OCI-LY1 (cell line): ENCODE results near the gene SYNPO2L.

Experiments
- H2AFZ ChIP-seq: fragments of 200-600 bp; sonication (generic), shearing (Covaris generic); 2 replicates; pipeline ENCODE4 v1.6.0; 2014; ENCODE audit warnings: antibody characterized with exemption, mild to moderate bottlenecking, low read length
- H3F3A ChIP-seq: fragments of 200-600 bp; sonication (generic), shearing (Covaris generic); 2 replicates; pipeline ENCODE4 v1.6.0; 2014; ENCODE audit warnings: mild to moderate bottlenecking, antibody characterized with exemption, low read length, moderate library complexity; ENCODE audit not compliant: insufficient read depth
- H3K27ac ChIP-seq: fragments of 200-600 bp; sonication (generic); 2 replicates; pipeline ENCODE4 v1.5.1; 2014; ENCODE audit warnings: low read length, mixed run types, mild to moderate bottlenecking, low read depth; ENCODE audit not compliant: poor library complexity, severe bottlenecking
- H3K27me3 ChIP-seq: fragments of 200-600 bp; sonication (generic); 2 replicates; pipeline ENCODE4 v1.6.0; 2014; ENCODE audit warnings: antibody characterized with exemption, mild to moderate bottlenecking, low read length, moderate library complexity; ENCODE audit not compliant: insufficient read depth
- H3K36me3 ChIP-seq: fragments of 200-600 bp; sonication (generic); 2 replicates; pipeline ENCODE4 v1.6.1; 2014; ENCODE audit warnings: mild to moderate bottlenecking, antibody characterized with exemption, low read length, moderate library complexity, mixed read lengths; ENCODE audit not compliant: insufficient read depth
- H3K4me1 ChIP-seq: fragments of 200-600 bp; sonication (generic); 2 replicates; pipeline ENCODE4 v1.5.1; 2014; ENCODE audit warnings: mild to moderate bottlenecking, low read length, moderate library complexity; ENCODE audit not compliant: insufficient read depth, severe bottlenecking
- H3K4me2 ChIP-seq: fragments of 200-600 bp; sonication (generic), shearing (Covaris generic); 2 replicates; pipeline ENCODE4 v1.6.1; 2014; ENCODE audit warnings: low read length
- H3K4me3 ChIP-seq: fragments of 200-600 bp; sonication (generic); 2 replicates; pipeline ENCODE4 v1.5.1; 2014; ENCODE audit warnings: low read length, low read depth, mild to moderate bottlenecking, mixed read lengths; ENCODE audit not compliant: poor library complexity, severe bottlenecking
- H3K79me2 ChIP-seq: fragments of 200-600 bp; shearing (Covaris generic); 2 replicates; pipeline ENCODE4 v1.6.1; 2016; ENCODE audit warnings: mixed run types, low read length, mixed read lengths; ENCODE audit not compliant: insufficient read depth
- H3K9ac ChIP-seq: fragments of 200-600 bp; sonication (generic), shearing (Covaris generic); 2 replicates; pipeline ENCODE4 v1.6.1; 2014; ENCODE audit warnings: mild to moderate bottlenecking, low read length, mixed read lengths
- H3K9me2 ChIP-seq: fragments of 200-600 bp; sonication (generic), shearing (Covaris generic); 2 replicates; pipeline ENCODE4 v1.6.1; 2014; ENCODE audit warnings: low read depth, mild to moderate bottlenecking, low read length, mixed read lengths
- H3K9me3 ChIP-seq: fragments of 200-600 bp; shearing (Covaris generic); 2 replicates; pipeline ENCODE4 v1.6.1; 2014; ENCODE audit warnings: low read length, mixed read lengths
- H4K20me1 ChIP-seq: fragments of 200-600 bp; sonication (generic), shearing (Covaris generic); 2 replicates; pipeline ENCODE4 v1.6.0; 2016; ENCODE audit warnings: mild to moderate bottlenecking, low read length; ENCODE audit not compliant: insufficient read depth
- CTCF ChIP-seq: fragments of 200-600 bp; sonication (generic), shearing (Covaris generic); IDR thresholded peaks from 2 replicates; pipeline ENCODE4 v1.5.1; 2017; ENCODE audit warnings: mild to moderate bottlenecking, antibody characterized with exemption, low read length, moderate library complexity, mixed read lengths
- EZH2 ChIP-seq: fragments of 200-600 bp; sonication (generic), shearing (Covaris generic); IDR thresholded peaks from 2 replicates; pipeline ENCODE4 v1.8.0; 2017; ENCODE audit warnings: borderline replicate concordance, mixed run types, mild to moderate bottlenecking, antibody characterized with exemption, low read length, moderate library complexity, mixed read lengths

The SYNPO2L gene

DNA sequence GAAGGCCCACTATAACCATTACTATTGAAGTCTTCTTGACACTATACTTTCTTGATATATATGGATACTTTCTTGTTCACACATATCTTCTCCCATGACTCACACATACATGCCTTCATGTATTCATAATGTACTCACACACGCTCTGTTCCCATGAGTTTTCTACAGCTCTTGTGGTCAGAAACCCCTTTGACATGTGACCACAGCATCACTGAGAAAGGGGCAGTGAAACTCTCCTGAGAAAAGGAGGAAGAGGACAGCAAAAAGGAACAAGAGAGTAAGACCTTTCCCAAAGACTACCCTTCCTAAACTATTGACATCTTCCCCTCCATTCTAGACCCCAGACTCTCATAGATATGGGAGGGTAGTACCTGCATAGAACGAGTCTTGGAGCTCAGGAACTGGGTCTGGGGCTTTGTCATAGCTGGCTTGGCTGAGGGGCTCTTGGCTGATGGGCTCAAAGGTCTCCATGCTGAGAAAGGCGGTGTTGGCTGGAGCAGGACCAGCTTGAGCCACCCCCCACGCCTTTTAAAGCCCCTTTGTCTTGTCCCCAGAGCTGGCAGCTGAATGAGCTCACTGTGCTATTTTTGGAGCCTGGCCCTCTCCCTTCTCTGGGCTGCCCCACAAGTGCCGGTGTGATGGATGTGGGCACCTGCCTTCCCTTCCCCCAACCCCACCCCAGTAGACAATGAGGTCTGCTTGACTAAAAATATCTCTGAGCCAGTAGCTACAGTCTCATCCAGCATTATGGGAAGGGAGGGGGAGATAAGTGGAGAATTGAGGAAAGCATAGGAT, 5.1 kb downstream of the SYNPO2L start:
- Histone ChIP-seq H3F3A (no peaks in the 10 kb centered on the region), H3K9me3 (no peaks in the 10 kb centered on the region), H3K4me2 (no peak overlapping the region), H3K36me3 (no peaks in the 10 kb centered on the region), H3K79me2 (no peaks in the 10 kb centered on the region), H2AFZ (no peak overlapping the region), H3K4me1 (peaks cover 6% of the 10 kb centered on the region), H3K9ac (no peak overlapping the region), H3K4me3 (no peak overlapping the region), H3K27me3 (0 out of 2 replicates have a peak, but pooled peaks cover 4% of the 10 kb centered on the region), H3K27ac (no peak overlapping the region), H4K20me1 (no peaks in the 10 kb centered on the region), H3K9me2 (no peaks in the 10 kb centered on the region)
- no peak for TF ChIP-seq EZH2

- Histone ChIP-seq H4K20me1 (no peaks in the 10 kb centered on the region), H3K36me3 (no peaks in the 10 kb centered on the region), H3K4me1 (peaks cover 6% of the 10 kb centered on the region), H3K79me2 (no peaks in the 10 kb centered on the region), H3K9me2 (no peaks in the 10 kb centered on the region), H3K4me2 (no peak overlapping the region), H3K27ac (no peak overlapping the region), H3K9me3 (no peaks in the 10 kb centered on the region), H3K27me3 (0 out of 2 replicates have a peak, but pooled peaks cover 4% of the 10 kb centered on the region), H3K9ac (no peak overlapping the region), H3F3A (no peaks in the 10 kb centered on the region), H3K4me3 (no peak overlapping the region), H2AFZ (no peak overlapping the region)
- TF ChIP-seq EZH2: no peak
- TF ChIP-seq CTCF: no peak
These were observed 5.8 kb downstream of the SYNPO2L start for GRCh38 chr10:73649876-73650536.

- Histone ChIP-seq H4K20me1 (no peaks in the 10 kb centered on the region), H3K4me1 (peaks cover 6% of the 10 kb centered on the region), H3K9ac (no peak overlapping the region), H2AFZ (no peak overlapping the region), H3K4me3 (no peak overlapping the region), H3F3A (no peaks in the 10 kb centered on the region), H3K9me2 (no peaks in the 10 kb centered on the region), H3K36me3 (no peaks in the 10 kb centered on the region), H3K27ac (no peak overlapping the region), H3K9me3 (no peaks in the 10 kb centered on the region), H3K79me2 (no peaks in the 10 kb centered on the region), H3K27me3 (0 out of 2 replicates have a peak, but pooled peaks cover 4% of the 10 kb centered on the region), H3K4me2 (no peak overlapping the region)
- TF ChIP-seq EZH2 (no peak), CTCF (no peak)
These were observed 6.6 kb downstream of the SYNPO2L start for GRCh38 chr10:73648975-73649829.
